Measurements from ENCODE around the gene SNAPC2. TPM values are rescaled to one million over a fixed set of nuclear protein-coding genes. Genes with fewer than 3 reads are reported as not detected.

The SNAPC2 gene
- total and polyA plus RNA-seq, 2 of the 13 experiments (the other 11 are each of a cell fraction or from before 2014, with no cell fraction given) = 10.2 to 12.7 TPM

DNA sequence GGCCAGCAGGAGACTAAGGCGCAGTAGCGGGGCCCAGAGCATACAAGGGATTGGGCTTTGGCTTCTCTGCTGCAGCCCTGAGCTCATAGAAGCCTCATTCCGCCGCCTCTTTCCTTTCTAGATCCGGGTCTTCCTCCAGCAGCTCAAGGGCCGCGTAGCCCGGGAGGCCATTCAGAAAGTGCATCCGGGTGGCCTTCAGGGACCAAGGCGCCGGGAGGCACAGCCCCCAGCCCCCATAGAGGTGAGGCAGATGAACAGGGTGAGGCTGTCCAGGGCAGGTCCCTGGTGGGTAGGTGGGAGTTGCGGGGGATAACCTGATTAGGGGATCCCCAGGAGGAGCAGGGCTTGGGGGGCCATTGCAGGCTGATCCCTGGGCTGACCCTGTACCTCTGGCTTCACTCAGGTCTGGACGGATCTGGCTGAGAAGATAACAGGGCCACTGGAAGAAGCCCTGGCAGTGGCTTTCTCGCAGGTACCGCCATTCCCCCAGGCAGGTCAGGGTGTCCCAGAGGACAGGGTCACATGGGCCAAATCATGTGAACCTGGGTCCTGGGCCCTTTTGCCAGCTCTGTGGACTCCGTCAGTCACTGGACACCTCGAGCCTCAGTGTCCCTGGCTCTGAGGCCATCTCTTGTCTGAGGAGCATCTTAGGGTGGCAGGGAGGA lies 1.3 kb downstream of the SNAPC2 start (continued):
- TF ChIP-seq, protein P1, sequence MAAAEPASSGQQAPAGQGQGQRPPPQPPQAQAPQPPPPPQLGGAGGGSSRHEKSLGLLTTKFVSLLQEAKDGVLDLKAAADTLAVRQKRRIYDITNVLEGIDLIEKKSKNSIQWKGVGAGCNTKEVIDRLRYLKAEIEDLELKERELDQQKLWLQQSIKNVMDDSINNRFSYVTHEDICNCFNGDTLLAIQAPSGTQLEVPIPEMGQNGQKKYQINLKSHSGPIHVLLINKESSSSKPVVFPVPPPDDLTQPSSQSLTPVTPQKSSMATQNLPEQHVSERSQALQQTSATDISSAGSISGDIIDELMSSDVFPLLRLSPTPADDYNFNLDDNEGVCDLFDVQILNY (CRISPR knock-in tag; conservative IDR thresholded peaks at IDR 0.05) = no peak
- 0 out of 2 replicates have a peak, but pooled peaks have one; percentile 5 for TF ChIP-seq BORCS8-MEF2B (CRISPR knock-in tag; IDR thresholded peaks at IDR 0.05)
- TF ChIP-seq, protein P2, sequence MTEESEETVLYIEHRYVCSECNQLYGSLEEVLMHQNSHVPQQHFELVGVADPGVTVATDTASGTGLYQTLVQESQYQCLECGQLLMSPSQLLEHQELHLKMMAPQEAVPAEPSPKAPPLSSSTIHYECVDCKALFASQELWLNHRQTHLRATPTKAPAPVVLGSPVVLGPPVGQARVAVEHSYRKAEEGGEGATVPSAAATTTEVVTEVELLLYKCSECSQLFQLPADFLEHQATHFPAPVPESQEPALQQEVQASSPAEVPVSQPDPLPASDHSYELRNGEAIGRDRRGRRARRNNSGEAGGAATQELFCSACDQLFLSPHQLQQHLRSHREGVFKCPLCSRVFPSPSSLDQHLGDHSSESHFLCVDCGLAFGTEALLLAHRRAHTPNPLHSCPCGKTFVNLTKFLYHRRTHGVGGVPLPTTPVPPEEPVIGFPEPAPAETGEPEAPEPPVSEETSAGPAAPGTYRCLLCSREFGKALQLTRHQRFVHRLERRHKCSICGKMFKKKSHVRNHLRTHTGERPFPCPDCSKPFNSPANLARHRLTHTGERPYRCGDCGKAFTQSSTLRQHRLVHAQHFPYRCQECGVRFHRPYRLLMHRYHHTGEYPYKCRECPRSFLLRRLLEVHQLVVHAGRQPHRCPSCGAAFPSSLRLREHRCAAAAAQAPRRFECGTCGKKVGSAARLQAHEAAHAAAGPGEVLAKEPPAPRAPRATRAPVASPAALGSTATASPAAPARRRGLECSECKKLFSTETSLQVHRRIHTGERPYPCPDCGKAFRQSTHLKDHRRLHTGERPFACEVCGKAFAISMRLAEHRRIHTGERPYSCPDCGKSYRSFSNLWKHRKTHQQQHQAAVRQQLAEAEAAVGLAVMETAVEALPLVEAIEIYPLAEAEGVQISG (CRISPR knock-in tag; IDR thresholded peaks at IDR 0.05) = no peak
- TF ChIP-seq ARNT2 (CRISPR knock-in tag; IDR thresholded peaks at IDR 0.05; ENCODE audit: low read depth) = no peak
- 0 out of 2 replicates have a peak, but pooled peaks have one; percentile 26 for TF ChIP-seq ZNF501 (CRISPR knock-in tag; IDR thresholded peaks at IDR 0.05)
- TF ChIP-seq ZSCAN29 (CRISPR knock-in tag; conservative IDR thresholded peaks at IDR 0.05) = no peak
- TF ChIP-seq JARID2 (CRISPR knock-in tag; IDR thresholded peaks at IDR 0.05; ENCODE audit: insufficient replicate concordance) = no peak
- TF ChIP-seq, protein P3, sequence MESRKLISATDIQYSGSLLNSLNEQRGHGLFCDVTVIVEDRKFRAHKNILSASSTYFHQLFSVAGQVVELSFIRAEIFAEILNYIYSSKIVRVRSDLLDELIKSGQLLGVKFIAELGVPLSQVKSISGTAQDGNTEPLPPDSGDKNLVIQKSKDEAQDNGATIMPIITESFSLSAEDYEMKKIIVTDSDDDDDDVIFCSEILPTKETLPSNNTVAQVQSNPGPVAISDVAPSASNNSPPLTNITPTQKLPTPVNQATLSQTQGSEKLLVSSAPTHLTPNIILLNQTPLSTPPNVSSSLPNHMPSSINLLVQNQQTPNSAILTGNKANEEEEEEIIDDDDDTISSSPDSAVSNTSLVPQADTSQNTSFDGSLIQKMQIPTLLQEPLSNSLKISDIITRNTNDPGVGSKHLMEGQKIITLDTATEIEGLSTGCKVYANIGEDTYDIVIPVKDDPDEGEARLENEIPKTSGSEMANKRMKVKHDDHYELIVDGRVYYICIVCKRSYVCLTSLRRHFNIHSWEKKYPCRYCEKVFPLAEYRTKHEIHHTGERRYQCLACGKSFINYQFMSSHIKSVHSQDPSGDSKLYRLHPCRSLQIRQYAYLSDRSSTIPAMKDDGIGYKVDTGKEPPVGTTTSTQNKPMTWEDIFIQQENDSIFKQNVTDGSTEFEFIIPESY (CRISPR knock-in tag; IDR thresholded peaks at IDR 0.05) = peak; percentile 45; the same call in 1 of the 2 replicates
- TF ChIP-seq TEAD3 (CRISPR knock-in tag; optimal IDR thresholded peaks at IDR 0.05; ENCODE audit: borderline replicate concordance) = no peak
- no peak for TF ChIP-seq ZNF672 (CRISPR knock-in tag; IDR thresholded peaks at IDR 0.05)
- no peak for TF ChIP-seq CC2D1A (CRISPR knock-in tag; IDR thresholded peaks at IDR 0.05)
- TF ChIP-seq, protein P4, sequence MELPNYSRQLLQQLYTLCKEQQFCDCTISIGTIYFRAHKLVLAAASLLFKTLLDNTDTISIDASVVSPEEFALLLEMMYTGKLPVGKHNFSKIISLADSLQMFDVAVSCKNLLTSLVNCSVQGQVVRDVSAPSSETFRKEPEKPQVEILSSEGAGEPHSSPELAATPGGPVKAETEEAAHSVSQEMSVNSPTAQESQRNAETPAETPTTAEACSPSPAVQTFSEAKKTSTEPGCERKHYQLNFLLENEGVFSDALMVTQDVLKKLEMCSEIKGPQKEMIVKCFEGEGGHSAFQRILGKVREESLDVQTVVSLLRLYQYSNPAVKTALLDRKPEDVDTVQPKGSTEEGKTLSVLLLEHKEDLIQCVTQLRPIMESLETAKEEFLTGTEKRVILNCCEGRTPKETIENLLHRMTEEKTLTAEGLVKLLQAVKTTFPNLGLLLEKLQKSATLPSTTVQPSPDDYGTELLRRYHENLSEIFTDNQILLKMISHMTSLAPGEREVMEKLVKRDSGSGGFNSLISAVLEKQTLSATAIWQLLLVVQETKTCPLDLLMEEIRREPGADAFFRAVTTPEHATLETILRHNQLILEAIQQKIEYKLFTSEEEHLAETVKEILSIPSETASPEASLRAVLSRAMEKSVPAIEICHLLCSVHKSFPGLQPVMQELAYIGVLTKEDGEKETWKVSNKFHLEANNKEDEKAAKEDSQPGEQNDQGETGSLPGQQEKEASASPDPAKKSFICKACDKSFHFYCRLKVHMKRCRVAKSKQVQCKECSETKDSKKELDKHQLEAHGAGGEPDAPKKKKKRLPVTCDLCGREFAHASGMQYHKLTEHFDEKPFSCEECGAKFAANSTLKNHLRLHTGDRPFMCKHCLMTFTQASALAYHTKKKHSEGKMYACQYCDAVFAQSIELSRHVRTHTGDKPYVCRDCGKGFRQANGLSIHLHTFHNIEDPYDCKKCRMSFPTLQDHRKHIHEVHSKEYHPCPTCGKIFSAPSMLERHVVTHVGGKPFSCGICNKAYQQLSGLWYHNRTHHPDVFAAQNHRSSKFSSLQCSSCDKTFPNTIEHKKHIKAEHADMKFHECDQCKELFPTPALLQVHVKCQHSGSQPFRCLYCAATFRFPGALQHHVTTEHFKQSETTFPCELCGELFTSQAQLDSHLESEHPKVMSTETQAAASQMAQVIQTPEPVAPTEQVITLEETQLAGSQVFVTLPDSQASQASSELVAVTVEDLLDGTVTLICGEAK (IDR thresholded peaks at IDR 0.05) = no peak
- TF ChIP-seq, protein P4 (CRISPR knock-in tag; IDR thresholded peaks at IDR 0.05) = 0 out of 2 replicates have a peak, but pooled peaks have one; percentile 5
- no peak for TF ChIP-seq REXO4 (CRISPR knock-in tag; IDR thresholded peaks at IDR 0.05; ENCODE audit: borderline replicate concordance)
